Measurements from ENCODE around the gene MAGI2.

GRCh38 chr7:77980087-77980713 is 1473.3 kb downstream of the MAGI2 start:
- TF ChIP-seq PATZ1 (CRISPR knock-in tag; IDR thresholded peaks at IDR 0.05; ENCODE audit: borderline replicate concordance), result no peak
- no peak for TF ChIP-seq CREB5 (CRISPR knock-in tag; IDR thresholded peaks at IDR 0.05; ENCODE audit: low read depth)
- no peak for TF ChIP-seq ZFP3 (CRISPR knock-in tag; IDR thresholded peaks at IDR 0.05)
- no peak for TF ChIP-seq PPARA (CRISPR knock-in tag; IDR thresholded peaks at IDR 0.05; ENCODE audit: borderline replicate concordance)
- no peak for TF ChIP-seq ZNF565 (CRISPR knock-in tag; conservative IDR thresholded peaks at IDR 0.05; ENCODE audit: low read depth)

All from SK-N-SH treated with all-trans-retinoic acid at 6 μM for 48 hours (cell line).